Measurements from ENCODE around the gene IQCK.
A peak's percentile ranks its signal among the peaks of the same experiment; 100 is the strongest.

The IQCK gene

DNA sequence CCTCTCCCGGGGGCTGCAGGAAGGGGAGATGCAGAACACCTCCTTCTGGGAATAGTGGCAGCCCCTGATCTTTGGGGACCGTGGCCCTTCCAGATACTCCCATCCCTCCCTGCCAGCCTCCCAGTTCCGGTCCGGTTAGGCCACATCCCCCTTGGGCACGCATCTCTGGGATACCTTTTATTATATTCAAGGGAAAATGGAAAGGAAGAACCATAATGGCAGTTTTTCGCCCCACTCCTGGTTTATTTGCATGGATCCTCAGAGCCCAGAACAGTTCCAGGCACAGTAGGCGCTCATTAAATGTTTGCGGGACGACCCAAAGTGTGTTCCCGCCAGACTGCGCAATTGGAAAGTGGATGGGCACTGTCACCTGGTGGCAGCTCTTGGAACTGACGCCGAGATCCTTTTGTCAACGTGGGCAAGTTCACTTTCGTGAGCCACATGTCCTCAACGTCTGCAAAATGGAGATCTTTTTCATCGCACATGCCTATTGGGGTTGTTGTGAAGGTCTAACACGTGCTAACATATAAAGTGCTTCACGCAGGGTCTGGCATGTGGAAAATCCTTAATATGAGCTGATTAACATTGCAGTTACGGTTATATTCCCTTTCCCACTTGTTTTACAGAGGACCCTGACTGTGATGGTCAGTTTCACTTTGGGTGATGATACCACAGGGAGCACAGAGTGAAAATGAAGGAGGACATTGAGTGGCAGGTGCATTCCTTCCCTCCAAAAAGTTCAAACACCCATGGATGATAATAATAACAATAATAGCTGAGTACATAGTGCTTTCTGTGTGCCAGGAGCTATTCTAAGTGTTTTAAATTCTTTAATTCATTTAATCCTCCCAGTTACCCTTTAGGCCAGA is 168.2 kb downstream of the IQCK start:
- DNase-seq, result peak; percentile 78 to 88 (median 84)

DNA sequence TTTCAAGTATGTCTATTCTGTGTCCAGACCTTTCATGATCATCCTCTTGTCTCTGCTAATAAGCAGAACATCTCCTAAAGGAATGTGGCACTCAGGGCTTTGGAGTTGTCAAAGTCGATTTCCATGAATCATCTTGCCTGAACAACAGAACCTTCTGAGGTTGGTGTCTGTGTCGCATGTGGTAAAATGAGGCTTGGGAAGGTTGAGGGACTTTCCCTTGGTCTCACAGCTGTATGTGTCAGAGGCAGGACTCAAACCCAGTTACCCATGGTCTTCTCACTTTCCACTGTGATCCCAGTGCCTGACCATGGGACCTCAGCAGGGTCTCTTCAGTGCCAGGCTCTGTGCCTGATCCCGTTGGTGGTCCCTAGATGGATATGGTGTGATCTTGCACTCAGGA is 170.8 kb downstream of the IQCK start:
- no peak for DNase-seq

DNA sequence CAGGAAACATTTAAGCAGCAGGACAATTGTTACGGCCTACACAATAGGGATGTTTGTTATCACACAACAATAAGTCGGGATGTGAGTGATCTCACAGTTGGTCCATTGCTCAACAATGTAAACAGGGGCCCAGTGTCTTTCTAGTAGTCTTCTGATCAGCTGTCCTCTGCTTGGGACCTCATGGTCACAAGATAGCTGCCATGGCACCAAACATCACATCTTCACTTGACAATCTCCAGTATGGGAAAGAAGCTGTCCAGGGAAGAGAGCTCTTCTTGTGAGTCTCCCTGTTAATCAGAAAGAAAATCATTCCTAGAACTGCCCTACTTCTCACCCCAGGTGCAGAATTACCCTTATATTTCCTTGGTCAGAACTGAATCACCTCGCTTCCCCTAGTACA is 172.8 kb downstream of the IQCK start:
- no peak for DNase-seq

DNA sequence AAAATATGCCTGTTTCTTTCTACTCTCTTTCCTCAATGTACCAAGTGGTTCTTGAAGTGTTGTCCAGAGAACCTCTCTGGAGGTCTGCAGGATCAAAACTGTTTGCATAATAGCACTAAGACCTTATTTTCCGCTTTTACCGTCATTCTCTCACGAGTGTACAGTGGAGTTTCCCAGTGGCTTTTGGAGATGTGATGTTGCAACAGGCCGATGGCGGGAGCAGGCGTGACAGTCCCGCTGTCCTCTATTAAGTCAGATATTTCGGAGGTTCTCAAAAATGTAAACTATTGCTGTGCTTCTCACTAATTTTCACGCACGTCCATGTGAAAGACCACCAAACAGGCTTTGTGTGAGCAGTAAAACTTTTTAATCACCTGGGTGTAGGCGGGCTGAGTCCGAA is 174.8 kb downstream of the IQCK start:
- DNase-seq, result no peak

DNA sequence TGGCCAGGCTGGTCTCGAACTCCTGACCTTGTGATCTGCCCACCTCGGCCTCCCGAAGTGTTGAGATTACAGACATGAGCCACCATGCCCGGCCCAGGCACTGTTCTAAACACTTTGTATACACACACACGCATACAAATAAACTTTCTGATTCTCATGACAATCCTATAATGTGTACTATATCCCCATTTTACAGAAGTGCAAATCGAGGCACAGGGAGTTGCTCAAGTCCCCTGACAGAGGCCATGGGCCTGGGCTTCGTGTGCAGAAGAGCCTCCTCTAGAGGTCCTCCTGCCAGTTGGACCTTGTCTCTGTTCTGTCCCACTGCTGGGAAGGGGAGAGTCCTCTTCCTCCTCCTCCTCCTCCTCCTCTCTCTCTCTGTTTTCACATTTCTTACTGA is 176.5 kb downstream of the IQCK start:
- no peak for DNase-seq

DNA sequence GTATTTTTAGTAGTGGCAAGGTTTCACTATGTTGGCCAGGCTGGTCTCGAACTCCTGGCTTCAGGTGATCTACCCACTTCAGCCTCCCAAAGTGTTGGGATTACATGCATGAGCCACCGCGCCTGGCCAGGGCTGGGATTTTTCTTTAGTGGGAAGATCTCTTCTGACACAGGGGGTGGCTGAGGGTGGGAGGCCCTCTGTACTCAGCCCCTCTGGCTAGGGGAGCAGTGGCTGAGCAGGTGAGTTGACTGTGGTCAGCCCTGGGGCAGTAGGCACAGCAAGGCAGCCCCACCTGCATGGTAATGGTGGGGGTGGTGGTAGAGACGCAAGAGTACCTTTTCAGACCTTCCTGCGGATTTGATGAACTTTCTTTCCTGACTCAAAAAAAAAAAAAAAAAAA is 178.9 kb downstream of the IQCK start:
- DNase-seq, result no peak

DNA sequence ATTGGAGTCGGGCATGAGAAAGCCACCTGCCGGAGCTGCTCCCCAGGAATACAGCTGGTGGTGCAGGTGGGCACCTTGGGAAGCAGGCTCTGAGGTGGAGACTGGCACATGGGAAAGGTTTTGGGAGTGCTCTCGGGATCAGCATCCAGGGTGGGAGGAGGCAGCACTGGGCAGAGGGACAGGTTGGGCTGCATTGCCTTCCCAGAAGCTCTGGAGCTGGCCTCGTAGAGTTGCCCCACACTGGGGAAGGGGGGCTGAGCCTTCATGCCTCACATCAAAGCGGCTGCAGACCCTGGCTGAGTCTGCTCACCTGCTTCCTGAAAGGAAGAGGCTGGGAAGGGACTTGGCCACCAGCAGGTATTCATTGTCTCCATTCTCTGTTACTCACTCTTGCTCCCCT is 180.1 kb downstream of the IQCK start:
- DNase-seq, result no peak

DNA sequence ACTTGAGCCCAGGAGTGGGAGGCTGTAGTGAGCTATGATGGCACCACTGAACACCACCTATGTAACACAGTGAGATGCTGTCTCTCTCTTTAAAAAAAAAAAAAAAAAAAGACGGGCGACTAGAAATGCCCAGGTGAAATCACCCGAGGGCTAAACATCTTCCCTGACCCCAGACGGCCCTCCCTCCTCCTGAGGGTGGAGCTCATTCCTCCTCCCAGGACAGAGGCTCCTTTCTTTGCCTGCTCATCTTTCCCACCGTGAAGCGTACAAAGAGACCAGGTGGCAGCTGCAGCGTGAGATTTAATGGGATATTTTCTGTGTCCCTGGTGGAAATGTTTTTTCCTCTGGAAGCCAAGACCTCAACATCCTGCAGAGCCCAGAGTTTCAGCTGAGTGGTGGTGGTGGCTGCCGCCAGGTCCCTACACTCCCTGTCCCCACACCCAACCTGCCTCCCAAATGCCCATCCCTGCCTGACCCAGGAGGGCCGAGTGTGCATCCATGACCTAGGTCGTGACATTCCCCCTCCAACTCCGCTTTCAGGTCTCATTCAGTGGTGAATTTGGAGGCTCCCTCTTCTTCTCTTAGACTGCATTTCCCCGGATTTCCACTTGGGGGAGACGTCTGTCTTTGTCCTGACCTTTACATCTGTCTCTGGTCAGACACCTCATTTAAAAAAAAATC is 181.0 kb downstream of the IQCK start:
- peak; percentile 60 to 72 (median 70) for DNase-seq

DNA sequence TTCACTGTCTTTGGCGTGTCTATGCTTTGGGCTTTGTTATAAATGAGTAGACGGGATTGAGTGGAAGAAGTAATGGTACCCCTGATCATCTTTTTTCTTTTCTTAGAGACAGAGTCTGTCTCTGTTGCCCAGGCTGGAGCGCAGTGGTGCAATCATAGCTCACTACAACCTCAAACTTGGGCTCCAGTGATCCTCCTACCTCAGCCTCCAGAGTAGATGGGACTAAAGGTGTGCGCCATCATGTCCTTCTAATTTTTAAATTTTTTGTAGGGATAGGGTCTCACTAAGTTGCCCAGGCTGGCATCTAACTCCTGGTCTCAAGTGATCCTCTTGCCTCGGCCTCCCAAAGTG is 181.5 kb downstream of the IQCK start:
- no peak for DNase-seq

DNA sequence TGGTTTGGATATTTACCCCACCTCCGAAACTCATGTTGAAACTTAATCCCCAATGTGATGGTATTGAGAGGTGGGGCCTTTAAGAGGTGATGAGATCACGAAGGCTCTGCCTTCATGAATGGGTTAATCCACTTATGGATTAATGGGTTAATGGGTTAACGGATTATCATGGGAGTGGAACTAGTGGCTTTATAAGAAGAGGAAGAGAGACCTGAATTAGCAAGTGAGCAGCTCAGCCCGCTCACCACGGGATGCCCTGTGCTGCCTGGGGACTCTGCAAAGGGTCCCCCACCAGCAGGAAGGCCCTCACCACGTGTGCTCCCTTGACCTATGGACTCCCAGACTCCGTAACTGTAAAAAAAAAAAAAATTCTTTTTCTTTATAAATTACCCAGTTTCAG is 183.1 kb downstream of the IQCK start:
- DNase-seq, result no peak

DNA sequence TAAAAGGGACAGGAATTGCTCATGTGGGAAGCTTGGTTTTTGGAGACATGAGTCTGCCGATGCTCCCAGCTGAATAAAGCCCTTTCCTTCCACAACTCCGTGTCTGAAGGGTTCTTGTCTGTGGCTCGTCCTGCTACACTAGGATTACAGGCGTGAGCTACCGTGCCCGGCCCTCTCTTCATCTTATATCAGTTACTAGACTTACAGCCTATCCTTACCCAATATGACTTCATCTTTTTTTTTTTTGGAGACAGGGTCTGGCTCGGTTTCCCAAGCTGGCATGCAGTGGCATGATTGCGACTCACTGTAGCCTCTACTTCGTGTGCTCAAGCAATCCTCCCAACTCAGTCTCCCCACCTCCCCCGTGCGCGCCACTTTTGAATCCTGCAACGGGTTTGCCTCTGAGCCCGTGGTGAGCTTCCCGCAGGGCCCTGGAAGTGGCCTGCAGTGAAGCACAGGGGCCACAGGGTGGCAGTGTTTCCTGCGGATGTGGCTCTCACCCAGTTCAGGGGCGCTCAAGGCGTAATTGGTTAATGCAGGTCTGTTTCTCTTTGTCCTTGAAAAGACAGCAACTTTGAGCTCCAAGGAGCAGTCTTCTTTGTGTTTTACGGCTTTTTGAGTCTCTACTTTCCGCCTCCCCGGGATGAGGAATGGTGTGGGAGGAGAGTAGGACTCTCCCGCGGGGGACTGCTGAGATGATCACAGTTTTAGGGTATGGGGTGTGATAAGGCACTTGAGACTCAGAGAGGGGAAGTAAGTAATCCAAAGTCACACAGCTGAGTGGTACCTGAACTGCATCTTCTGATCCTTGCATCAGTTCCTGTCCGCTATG is 189.3 kb downstream of the IQCK start:
- DNase-seq, result peak; percentile 69 to 81 (median 80)

All from suppressor macrophage (primary cell).